Stimulated activated CD4-positive, alpha-beta T cell treated with anti-CD3 and anti-CD28 coated beads, Interleukin-2, amount 100 ng/mL, for 48 hours (primary cell): ENCODE results near the gene SRSF4.
A peak's percentile ranks its signal among the peaks of the same experiment; 100 is the strongest.
"Not testable (repeated sequence)": the region's sequence is repeated elsewhere in the genome, so short reads cannot be mapped to it uniquely, and the experiment has no call there.

Source experiments
- DNase-seq, 2 donors: peaks; one replicate each; pipeline ENCODE4 v3.0.0-alpha.2; 2020

The SRSF4 gene

GRCh38 chr1:29181413-29182225, at the start of gene SRSF4:
Gene SRSF4 (minus strand): TSS chr1:29181900. CDS start chr1:29181752, 148 bp downstream.
- DNase-seq, result peak; percentile 99

DNA sequence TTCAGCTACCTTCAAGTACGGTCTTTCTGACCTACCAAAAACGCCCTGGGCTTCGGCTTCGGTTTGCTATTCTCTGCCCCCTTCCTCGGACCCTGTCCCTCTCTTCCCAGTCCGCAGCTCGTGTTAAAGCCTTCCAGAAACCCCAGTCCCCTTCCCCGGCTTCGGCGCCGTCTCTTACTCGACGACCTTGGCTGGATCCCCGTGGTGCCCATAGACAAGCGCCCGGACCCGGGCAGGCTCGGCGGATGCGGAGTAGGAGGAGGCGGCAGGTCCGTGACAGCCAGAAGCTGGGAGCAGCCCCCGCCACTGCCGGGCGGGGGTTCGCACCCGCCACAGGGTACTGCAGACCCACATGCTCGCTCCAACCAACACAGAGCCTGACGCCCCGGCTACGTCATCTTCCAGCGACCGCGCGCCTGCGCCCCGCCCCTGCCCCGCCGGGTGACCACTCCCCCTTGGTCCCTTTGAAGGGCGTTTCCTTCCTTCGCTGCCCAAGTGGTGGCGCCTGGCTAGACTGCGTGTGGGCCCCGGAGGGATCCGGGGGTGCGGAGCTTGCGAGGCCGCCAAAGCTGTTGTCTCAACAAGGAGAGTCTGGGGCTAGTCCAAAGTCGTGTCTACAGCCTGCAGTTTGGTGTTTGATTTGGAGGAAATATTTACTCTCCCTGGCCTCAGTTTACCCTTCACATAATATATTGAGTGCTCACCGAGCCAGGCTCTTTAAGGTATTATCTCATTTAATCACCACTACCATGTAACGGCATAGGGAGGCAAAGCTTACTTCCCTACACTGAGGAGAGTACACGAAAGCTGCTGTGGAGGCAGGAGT, 49.1 kb upstream of the SRSF4 start, which contains the start of gene MECR:
MECR (minus strand) TSS at position 382 of the 826 bp plus-strand sequence; CDS start at position 354, 28 bp downstream.
- DNase-seq, result peak; percentile 96 to 97

DNA sequence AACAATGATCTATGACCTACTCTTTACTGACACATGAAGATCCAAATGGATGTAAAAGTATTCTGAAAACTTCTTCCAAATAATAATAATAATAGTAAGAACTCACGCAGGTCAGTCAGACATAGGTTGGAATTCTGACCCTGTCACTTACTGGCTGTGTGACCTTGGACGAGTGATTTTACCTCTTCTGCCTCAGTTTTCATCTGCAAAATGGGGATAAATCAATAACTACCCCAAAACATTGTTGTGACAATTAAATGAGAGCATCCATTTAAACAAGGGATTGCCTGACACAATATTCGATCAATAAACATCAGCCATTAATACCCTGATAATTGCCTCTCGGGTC, 48.5 kb upstream of the SRSF4 start:
- no peak for DNase-seq

- no peak for DNase-seq
Observed at GRCh38 chr1:29227511-29227910, 45.8 kb upstream of the SRSF4 start.

DNA sequence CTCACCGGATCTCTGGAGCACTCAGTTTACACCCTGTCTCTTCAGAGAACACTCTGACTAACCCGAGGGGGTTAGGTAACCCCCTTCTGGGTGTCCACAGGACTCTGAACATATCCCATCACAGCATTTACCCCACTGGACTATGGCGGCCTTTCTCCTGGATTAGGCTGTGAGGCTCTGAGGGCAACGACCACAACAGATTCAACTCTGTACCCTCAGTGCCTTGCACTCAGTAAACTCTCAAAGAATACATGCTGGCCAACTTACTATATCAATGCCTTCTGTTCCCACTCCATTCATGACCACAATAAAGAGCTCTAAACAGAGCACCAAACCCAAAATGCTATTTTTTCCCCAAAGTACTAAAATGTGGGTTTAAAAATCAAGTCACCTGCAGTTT, 43.7 kb upstream of the SRSF4 start:
- DNase-seq, result no peak

GRCh38 chr1:29224356-29224837, 42.7 kb upstream of the SRSF4 start:
- no peak for DNase-seq

GRCh38 chr1:29223521-29223920, 41.8 kb upstream of the SRSF4 start:
- DNase-seq, result no peak

- DNase-seq, result no peak
Observed at GRCh38 chr1:29222686-29223085, 41.0 kb upstream of the SRSF4 start.

GRCh38 chr1:29222260-29222659, 40.6 kb upstream of the SRSF4 start:
- DNase-seq, result not testable (repeated sequence)

- no peak for DNase-seq
Observed at GRCh38 chr1:29221296-29221695, 39.6 kb upstream of the SRSF4 start.

GRCh38 chr1:29218223-29218622, 36.5 kb upstream of the SRSF4 start:
- no peak for DNase-seq

- no peak for DNase-seq
Observed at GRCh38 chr1:29217633-29218032, 35.9 kb upstream of the SRSF4 start.

- no peak for DNase-seq
Observed at GRCh38 chr1:29213055-29213454, 31.4 kb upstream of the SRSF4 start.

GRCh38 chr1:29211086-29212030, 29.7 kb upstream of the SRSF4 start:
- no peak for DNase-seq

GRCh38 chr1:29210278-29211085, 28.8 kb upstream of the SRSF4 start:
- no peak for DNase-seq

- no peak for DNase-seq
Observed at GRCh38 chr1:29209173-29209572, 27.5 kb upstream of the SRSF4 start.

- no peak for DNase-seq
Observed at GRCh38 chr1:29208442-29208841, 26.7 kb upstream of the SRSF4 start.

DNA sequence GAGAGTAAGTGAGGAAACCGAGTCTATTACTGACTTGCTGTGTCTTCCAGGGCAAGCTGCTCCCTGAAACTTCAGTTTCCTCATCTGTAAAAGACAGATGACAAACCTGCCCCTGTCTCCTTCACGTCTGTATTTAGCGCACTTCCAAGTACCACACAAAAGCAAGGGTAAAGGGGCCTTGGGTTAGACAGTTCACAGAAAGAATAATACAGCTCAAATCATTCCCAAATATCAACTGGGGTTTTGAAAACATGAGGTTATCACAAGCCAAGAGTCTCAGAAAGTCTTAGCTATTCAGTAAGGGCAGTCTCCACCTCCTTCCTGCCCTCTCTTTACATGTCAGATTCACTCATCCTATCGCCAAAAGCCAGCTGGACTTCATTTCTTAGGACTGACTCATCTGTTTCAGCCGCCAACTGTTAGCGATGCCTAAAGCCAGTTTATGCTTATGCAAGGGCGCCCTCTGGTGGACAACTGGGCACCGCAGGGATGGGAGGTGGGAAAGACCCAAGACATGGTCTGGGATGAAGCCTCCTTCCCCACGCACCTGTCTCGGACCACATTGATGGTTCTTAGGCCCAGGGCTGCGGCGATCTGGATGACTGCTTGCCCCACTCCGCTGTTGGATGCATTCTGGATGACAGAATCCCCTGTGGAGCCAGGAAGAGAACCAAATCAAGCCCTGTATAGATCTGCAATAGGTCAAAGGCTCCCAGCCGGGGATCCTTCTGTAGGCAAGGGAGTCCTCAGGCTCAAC, 21.1 kb upstream of the SRSF4 start:
- peak; percentile 96 to 98 for DNase-seq

GRCh38 chr1:29202053-29202452, 20.4 kb upstream of the SRSF4 start:
- DNase-seq, result no peak

GRCh38 chr1:29201595-29202051, 19.9 kb upstream of the SRSF4 start:
- DNase-seq, result no peak
